HG02970 (cell line): Measurements from ENCODE around the gene PXDC1.
"Not testable (repeated sequence)": the region's sequence is repeated elsewhere in the genome, so short reads cannot be mapped to it uniquely, and the experiment has no call there.

Experiments used
- ATAC-seq: cut with Tn5 transposase; IDR thresholded peaks from one replicate; pipeline ENCODE4 v1.9.1; 2021; ENCODE audit warnings: mild to moderate bottlenecking, moderate library complexity, moderate number of reproducible peaks; ENCODE audit not compliant: unreplicated experiment, low FRiP score

Gene PXDC1

DNA sequence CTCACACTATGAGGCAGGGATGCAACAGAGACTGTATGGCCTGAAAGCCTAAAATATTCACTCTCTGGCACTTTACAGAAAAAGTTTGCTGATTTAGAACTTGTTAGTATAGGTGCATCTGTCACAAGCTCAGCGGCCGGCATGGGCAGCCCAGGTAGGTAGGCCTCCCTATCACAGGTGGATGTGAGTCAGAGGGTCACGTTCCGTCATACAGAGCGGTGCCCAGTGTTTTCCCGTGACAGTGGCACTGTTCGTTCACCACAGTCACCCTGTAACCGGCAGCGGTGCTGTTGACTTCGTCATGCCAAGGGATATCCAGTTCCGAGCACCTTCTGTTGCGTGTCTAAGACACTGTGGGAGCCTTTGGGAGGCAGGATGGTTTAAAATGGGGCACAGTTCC, 32.9 kb upstream of the PXDC1 start:
- no peak for ATAC-seq

GRCh38 chr6:3782876-3783832, 31.6 kb upstream of the PXDC1 start:
- no peak for ATAC-seq

DNA sequence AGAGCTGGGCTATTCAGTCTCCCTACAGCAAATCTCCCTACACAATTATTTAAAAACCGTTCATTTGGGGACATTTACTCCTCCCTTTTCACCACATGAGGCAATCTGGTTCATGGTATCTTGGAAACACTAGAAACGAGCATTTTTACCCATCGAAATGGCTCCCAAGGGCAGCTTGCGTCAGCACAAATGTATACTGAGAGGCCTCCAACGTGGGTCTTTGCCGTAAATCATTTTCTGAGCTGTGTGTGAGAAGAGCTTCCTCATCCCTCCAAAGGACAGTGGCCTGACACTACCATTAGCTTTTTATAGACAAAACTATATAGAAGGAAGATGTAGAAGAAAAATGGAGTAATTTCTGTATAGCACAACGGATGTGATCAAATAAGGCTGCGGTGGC, 30.0 kb upstream of the PXDC1 start:
- no peak for ATAC-seq

- ATAC-seq = no peak
Measured at GRCh38 chr6:3779574-3779849, 28.0 kb upstream of the PXDC1 start.

- no peak for ATAC-seq
Measured at GRCh38 chr6:3778701-3779573, 27.4 kb upstream of the PXDC1 start.

DNA sequence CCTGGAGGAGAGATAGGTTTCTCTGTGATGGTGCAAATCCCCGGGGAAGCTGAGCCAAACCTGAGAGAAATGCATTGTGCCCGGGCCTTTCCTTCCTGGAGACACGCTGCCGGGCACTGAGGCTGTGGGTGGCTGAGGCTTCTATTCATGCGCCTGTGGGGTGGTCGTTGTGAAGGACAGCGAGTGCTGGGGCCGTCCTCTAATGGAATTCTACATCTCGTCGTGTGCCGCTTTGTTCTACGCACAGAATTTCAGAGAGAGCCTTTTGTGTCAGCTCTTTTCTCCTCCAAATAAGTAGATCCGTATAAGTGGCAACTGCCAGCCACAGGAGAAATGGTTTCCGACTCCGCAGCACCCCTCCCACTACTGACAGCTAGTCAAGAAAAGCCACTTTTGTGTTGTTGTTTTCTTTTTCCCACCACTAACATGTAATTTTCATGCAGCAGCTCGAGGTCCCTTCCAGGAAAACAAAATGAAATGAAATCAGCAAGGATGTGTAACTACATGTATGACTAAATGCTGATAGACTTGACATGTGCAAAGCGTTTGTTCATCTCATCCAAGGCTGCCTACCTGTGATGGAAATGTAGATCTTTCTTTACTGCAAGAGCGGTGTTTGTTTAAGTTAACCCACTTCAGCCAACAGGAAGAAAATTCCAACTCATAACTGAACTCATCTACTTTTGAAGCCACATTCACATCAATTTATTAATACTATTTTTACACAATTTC, 26.4 kb upstream of the PXDC1 start:
- no peak for ATAC-seq

DNA sequence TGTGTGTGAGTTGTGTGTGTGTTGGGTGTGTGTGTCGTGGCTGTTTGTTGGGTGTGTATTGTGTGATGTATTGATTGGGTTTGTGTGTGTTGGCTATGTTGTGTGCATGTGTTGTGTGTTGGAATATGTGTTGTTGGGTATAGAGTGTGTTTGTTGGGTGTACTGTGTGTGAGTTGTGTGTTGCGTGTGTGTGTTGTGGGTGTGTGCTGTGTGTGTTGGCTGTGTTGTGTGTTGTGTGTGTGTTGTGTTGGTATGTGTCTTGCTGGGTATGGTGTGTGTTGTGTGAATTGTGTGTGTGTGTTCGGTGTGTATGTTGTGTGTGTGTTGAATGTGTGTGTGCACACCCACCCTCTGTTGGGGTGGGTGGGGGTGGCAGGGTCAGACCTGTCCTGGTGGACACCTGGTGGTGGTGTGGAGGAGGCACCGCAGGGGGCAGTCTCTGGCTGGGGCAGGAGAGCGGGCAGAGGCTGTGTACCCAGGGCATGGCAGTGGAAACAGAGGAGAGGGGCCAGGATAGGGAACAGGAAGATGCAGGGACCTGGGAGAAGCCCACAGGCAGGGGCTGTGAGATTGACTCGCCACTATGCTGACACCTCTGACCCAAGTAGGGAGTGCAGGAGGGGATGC, 25.5 kb upstream of the PXDC1 start:
- no peak for ATAC-seq

DNA sequence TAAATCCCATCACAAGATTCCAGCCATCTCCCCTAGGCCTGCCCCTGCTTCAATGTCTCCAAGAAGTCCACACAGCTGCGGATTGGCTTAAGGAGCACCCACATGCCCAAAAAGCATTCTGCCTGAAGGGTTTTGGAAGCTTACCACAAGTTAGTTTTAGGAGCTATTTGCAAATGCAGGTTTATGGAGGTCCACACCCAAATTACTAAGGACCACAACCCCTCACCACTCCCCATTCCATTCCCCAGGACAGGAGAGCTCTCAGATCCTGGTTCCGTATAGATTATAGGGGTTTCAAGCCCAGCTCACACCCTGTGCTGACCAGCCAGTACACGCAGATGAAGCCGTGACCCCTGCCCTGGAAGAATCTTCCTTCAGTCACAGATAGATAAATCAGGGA, 24.3 kb upstream of the PXDC1 start:
- no peak for ATAC-seq

DNA sequence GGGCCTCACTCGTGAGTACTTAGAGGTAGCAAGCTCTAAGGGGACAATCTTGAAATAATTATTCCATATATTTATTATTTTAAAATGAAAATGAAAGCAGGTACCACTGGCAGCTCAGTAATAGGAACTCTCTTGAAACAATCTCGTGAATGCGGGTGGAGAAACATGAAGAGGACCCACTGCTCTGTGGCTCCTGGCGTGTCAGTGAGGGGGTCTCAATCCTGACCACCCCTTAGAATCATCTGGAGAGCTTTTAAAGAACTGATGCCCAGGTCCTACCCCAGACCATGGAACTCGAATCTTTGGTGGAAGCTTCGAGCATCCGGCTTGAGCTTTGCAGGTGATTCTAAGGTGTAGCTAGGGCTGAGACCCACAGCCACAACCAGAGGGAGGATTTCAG, 23.9 kb upstream of the PXDC1 start:
- no peak for ATAC-seq

GRCh38 chr6:3773678-3774298, 22.3 kb upstream of the PXDC1 start:
- no peak for ATAC-seq

- ATAC-seq = not testable (repeated sequence)
Measured at GRCh38 chr6:3772127-3772999, 20.9 kb upstream of the PXDC1 start.

- ATAC-seq = no peak
Measured at GRCh38 chr6:3771407-3772011, 20.0 kb upstream of the PXDC1 start.

DNA sequence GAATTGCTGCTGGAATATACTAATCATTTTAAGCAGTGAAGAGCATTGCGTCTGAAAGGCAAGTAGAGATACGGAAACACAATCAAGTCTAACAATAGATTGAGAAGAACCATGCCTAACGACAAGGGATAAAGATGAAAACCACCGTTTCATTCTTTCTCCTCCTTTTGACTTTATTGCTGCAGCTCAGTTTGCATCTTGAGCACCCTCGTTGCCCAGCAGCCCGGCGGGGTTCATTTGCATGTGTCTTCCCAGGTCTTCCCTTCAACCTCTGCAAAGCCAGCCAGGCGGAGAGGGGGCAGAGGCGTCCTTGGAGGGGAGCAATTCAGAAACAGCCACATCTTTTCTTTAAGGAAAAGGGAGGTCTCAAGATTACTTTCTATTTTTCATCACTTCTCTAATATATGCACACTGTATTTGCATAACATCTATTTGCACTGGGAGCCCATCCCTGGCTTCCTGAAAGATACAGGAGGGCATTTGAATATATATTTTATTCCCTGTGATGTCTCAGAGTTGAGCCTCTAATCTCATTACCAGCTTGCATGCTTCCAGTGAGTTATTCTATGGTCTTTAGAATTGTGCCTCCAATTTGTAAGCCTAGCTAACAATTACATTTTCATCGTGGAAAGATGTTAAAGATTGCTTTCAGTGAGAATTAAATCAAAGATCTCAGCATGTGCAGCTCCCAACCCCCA, 18.7 kb upstream of the PXDC1 start:
- no peak for ATAC-seq

- ATAC-seq = no peak
Measured at GRCh38 chr6:3769610-3770009, 18.1 kb upstream of the PXDC1 start.

- no peak for ATAC-seq
Measured at GRCh38 chr6:3768502-3768901, 17.0 kb upstream of the PXDC1 start.

DNA sequence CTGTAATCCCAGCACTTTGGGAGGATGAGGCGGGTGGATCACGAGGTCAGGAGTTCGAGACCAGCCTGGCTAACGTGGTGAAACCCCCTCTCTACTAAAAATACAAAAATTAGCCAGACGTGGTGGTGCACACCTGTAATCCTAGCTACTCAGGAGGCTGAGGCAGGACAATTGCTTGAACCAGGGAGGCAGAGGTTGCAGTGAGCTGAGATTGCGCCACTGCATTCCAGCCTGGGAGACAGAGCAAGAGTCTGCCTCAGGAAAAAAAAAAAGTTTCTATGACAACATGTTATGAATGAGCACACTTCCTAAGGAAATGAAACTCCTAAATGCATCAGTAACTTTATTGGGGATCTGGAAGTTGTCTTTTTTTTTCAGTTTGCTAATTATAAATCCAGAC, 16.0 kb upstream of the PXDC1 start:
- ATAC-seq = not testable (repeated sequence)

DNA sequence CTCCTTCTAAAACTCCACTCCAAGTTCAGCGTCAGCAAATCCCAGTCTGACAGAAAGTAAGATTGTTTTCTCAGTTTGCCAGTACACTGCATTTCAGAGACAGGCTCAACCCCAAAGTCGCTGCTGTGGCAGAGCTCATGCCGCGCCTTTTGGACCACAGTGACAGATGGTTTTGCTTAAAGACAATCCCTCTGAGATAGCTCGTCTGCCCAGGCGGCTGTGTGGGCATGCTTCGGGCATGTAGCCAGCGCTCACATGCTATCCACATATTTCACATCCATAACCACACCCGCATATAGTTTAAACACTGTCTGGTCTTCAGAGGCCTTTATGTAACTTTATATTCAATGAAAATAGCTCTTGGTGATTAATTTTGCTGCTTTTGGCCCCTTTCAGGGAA, 14.7 kb upstream of the PXDC1 start:
- ATAC-seq = no peak

- no peak for ATAC-seq
Measured at GRCh38 chr6:3765415-3765814, 13.9 kb upstream of the PXDC1 start.
